ENCODE results near the gene GOLT1A.

GRCh38 chr1:204172404-204173029 is 41.3 kb downstream of the GOLT1A start:
- no peak for TF ChIP-seq CTCF (IDR thresholded peaks at IDR 0.05)
- no peak for TF ChIP-seq POLR2AphosphoS5 (IDR thresholded peaks at IDR 0.05; ENCODE audit: low read depth, low read length)
- TF ChIP-seq SIN3A (IDR thresholded peaks at IDR 0.05; ENCODE audit: borderline replicate concordance, insufficient read depth, low read depth, low read length): no peak
- no peak for TF ChIP-seq REST (IDR thresholded peaks at IDR 0.05; ENCODE audit: insufficient read depth in 1 of 2, low read depth in 2 of 2, low read length in 1 of 2)
- TF ChIP-seq TCF7L2 (IDR thresholded peaks at IDR 0.05; ENCODE audit: low read depth, low read length): no peak
